ENCODE measurements around the gene ERCC6L2. TPM values are rescaled to one million over a fixed set of nuclear protein-coding genes. Genes with fewer than 3 reads are reported as not detected.

Gene ERCC6L2, protein sequence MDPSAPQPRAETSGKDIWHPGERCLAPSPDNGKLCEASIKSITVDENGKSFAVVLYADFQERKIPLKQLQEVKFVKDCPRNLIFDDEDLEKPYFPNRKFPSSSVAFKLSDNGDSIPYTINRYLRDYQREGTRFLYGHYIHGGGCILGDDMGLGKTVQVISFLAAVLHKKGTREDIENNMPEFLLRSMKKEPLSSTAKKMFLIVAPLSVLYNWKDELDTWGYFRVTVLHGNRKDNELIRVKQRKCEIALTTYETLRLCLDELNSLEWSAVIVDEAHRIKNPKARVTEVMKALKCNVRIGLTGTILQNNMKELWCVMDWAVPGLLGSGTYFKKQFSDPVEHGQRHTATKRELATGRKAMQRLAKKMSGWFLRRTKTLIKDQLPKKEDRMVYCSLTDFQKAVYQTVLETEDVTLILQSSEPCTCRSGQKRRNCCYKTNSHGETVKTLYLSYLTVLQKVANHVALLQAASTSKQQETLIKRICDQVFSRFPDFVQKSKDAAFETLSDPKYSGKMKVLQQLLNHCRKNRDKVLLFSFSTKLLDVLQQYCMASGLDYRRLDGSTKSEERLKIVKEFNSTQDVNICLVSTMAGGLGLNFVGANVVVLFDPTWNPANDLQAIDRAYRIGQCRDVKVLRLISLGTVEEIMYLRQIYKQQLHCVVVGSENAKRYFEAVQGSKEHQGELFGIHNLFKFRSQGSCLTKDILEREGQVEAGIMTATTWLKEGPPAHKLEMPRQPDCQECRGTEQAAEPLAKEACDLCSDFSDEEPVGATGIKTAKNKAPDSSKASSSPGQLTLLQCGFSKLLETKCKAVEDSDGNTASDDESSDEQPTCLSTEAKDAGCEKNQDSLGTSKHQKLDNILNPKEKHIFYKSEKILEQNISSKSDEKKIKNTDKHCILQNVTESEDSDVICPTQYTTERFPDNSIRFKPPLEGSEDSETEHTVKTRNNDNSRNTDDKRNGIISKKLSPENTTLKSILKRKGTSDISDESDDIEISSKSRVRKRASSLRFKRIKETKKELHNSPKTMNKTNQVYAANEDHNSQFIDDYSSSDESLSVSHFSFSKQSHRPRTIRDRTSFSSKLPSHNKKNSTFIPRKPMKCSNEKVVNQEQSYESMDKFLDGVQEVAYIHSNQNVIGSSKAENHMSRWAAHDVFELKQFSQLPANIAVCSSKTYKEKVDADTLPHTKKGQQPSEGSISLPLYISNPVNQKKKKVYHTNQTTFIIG (N-terminal part only)
- total RNA-seq (2014; rRNA removed; shearing (Covaris generic)), result 34.0 and 75.0 TPM in 2 replicates

DNA sequence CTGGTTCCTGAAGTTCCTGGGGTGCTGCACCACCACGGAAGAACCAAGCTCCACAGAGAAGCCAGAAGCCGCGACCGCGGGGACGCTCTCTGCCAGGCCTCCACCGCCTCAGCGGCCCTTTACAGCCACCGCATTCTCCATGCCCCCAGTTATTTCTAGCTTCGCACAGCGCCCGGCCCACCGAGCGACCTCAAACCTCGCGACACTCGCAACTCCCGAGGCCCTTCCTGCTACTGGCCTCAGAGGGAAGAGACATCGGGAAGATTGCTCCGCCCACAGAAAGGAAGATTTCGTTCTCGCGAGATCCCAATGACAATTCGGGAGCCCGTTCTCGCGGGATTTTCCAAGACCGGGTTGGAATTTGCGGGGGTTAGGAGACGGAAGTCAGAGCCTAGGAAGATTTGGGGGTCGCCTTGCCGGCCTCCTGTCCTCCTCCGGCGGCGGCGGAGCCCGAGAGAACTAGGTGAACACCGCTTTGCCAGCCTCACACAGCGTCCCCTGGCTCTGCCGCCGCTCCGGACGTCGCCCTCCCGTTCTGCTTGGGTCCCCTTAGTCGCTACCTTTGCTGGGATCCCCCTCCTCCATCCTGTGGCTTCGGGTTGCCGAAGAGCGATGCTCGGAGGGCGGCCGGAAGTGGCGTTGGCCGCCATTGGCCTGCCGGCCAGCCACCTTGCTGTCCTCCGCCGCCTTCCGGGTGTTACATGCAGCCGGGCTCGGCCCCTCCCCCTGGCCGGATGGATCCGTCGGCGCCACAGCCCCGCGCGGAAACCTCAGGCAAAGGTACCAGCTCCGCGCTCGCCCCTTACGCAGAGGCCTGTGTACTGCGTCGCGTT lies at the start of gene ERCC6L2:
TSS of gene ERCC6L2 (plus strand) at position 387 of the 833 bp plus-strand sequence. CDS start at position 735, 348 bp downstream.
- H3K27ac ChIP-seq, result no peak within 1 kb of the TSS
- H3K36me3 ChIP-seq, result peaks cover 20% of the 10 kb centered on the region
- H3K4me1 ChIP-seq (replicated peaks), result peaks cover 25% of the 10 kb centered on the region
- H3K27me3 ChIP-seq (replicated peaks), result no peaks in the 10 kb centered on the region
- peak; percentile 96 to 99 for DNase-seq (ENCODE audit: low read depth in 1 of 2, low spot score in 2 of 2)
- no peak within 1 kb of the TSS for H3K4me3 ChIP-seq
- H3K9me3 ChIP-seq (replicated peaks), result no peaks in the 10 kb centered on the region

- H3K27ac ChIP-seq, result no peak overlapping the region
- H3K4me1 ChIP-seq (replicated peaks), result peaks cover 27% of the 10 kb centered on the region
- H3K4me3 ChIP-seq, result no peak overlapping the region
- H3K36me3 ChIP-seq, result no peaks in the 10 kb centered on the region
- no peaks in the 10 kb centered on the region for H3K27me3 ChIP-seq (replicated peaks)
- no peak for DNase-seq (ENCODE audit: low read depth in 1 of 2, low spot score in 2 of 2)
- no peaks in the 10 kb centered on the region for H3K9me3 ChIP-seq (replicated peaks)
Measured at GRCh38 chr9:95826183-95826838, 49.2 kb upstream of the ERCC6L2 start.

DNA sequence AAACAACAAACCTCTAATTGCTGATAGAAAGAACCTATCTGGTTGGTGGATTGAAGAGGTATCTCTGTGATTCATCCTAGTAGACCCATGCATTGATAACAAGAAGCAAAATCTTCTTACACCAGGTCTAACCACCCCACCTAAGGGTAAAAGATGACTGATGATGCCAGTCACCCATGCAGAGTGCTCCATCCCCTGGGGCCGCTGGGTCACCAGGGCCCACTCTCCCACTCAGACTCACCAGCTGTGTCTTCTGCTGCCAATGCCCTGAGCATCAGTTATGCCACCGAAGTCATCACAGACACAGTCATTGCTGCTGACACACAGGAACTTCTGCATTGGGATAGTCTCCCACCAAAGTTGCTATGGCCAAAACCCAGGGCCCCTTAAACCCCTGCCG lies 44.7 kb upstream of the ERCC6L2 start:
- Histone ChIP-seq H3K4me3 (no peak overlapping the region), H3K4me1 (replicated peaks) (peaks cover 6% of the 10 kb centered on the region; the same call in 1 of the 2 replicates), H3K36me3 (no peaks in the 10 kb centered on the region), H3K9me3 (replicated peaks) (no peaks in the 10 kb centered on the region), H3K27me3 (replicated peaks) (no peaks in the 10 kb centered on the region), H3K27ac (no peak overlapping the region)
- no peak for DNase-seq (ENCODE audit: low read depth in 1 of 2, low spot score in 2 of 2)

DNA sequence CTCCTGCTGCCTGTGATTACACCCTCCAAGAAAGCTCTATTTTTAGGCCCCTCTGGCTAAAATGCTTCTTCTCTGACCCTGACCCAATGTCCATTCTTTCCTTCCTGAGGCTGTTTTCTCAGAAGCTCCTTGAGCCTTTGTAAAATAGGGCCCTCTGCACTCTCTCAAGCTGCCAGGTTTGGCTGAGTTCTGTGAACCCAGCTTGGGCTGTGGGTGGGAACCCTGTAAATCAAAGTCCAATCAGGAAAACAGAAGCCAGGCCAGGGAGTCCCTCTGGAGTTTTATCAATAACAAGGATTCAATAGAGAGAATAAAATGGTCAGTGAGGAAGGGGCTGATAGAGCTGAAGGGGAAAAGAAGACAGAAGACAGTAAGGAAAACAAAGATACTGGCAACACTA lies 43.7 kb upstream of the ERCC6L2 start:
- Histone ChIP-seq H3K36me3 (no peaks in the 10 kb centered on the region), H3K4me1 (replicated peaks) (no peaks in the 10 kb centered on the region), H3K4me3 (no peak overlapping the region), H3K27me3 (replicated peaks) (no peaks in the 10 kb centered on the region), H3K27ac (no peak overlapping the region), H3K9me3 (replicated peaks) (no peaks in the 10 kb centered on the region)
- no peak for DNase-seq (ENCODE audit: low read depth in 1 of 2, low spot score in 2 of 2)

DNA sequence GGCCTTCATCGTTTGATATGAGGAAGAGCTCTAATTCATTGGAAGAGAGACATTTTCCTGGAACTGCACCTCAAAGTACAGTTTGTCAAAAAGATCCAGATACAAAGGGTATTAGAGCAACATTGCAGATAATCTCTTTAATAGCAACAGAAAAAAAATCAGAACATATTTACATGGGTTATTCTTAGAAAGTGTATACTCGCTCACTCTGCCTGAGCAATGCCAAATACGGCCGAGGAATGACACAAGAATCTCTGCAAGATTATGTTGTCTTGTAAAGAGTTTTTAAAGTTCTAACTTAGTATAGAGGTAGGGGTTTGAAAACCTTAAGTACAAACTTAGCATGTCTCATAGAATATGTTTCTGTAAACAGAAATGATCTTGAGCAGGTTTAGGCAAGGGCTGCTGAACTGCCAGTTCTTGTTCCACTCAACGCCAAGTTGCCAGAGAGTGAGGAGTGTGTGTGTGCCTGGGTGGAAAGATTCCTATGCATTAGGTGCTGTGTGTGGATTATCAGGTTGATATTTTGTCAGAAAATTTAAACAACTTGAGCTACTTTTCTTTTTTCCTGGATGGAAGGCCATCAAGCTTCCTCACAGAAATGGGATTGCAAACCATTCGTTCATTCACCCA lies 41.8 kb upstream of the ERCC6L2 start:
- Histone ChIP-seq H3K4me3 (no peak overlapping the region), H3K4me1 (replicated peaks) (no peaks in the 10 kb centered on the region), H3K27me3 (replicated peaks) (no peaks in the 10 kb centered on the region), H3K27ac (no peak overlapping the region), H3K36me3 (no peaks in the 10 kb centered on the region), H3K9me3 (replicated peaks) (no peaks in the 10 kb centered on the region)
- DNase-seq (ENCODE audit: low read depth in 1 of 2, low spot score in 2 of 2), result no peak

DNA sequence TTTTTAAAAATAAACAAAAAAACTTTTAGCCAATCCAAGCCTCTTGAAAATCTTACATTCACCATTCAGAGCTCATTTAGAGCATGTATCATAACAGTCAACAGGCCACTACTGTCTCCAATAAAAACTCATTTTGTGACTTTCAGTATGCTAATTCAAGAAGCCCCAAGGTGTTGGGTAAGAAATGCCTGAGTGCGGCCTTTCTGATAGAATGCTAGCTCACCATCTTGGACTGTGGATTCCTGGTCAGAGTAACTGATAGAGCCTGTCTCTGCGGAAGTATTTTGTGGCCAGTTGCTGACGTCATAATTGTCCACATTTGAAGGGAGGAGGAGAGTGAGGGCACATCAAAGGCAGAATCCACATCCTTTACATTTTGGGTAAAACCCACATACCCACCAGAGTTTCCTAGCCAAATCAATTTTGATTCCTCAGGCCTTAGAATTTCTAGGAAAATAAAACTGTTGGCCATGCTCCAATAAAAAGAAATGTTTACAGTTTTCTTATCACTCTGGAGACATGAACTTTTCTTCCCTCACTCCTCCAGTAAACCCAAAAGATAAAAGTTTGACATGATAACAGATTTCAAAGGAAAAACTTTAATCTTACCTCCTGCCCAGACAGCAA lies 41.1 kb upstream of the ERCC6L2 start:
- no peaks in the 10 kb centered on the region for H3K36me3 ChIP-seq
- H3K27ac ChIP-seq, result no peak overlapping the region
- H3K9me3 ChIP-seq (replicated peaks), result no peaks in the 10 kb centered on the region
- H3K4me1 ChIP-seq (replicated peaks), result no peaks in the 10 kb centered on the region
- no peak for DNase-seq (ENCODE audit: low read depth in 1 of 2, low spot score in 2 of 2)
- no peak overlapping the region for H3K4me3 ChIP-seq
- H3K27me3 ChIP-seq (replicated peaks), result no peaks in the 10 kb centered on the region

DNA sequence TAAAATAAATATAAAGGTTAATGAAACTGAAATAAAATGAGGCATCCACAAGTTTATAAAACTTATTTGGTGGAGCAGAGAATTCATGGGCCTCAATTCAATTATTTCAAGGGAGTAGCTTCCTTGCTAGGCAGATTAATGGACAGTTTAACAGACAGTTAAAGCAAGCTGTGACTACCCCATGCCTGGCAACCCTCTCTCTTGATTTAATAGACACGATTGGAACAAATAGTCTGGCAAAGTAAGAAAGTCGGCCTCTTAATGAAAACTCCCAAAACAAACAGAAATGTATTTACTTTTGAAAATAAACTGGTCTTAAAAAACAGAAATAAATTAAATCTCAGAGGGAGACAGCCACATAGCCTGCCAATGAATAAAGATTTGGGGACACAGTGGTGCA lies 40.1 kb upstream of the ERCC6L2 start:
- Histone ChIP-seq H3K9me3 (replicated peaks) (no peaks in the 10 kb centered on the region), H3K27ac (no peak overlapping the region), H3K36me3 (no peaks in the 10 kb centered on the region), H3K4me3 (no peak overlapping the region), H3K4me1 (replicated peaks) (no peaks in the 10 kb centered on the region), H3K27me3 (replicated peaks) (no peaks in the 10 kb centered on the region)
- no peak for DNase-seq (ENCODE audit: low read depth in 1 of 2, low spot score in 2 of 2)

DNA sequence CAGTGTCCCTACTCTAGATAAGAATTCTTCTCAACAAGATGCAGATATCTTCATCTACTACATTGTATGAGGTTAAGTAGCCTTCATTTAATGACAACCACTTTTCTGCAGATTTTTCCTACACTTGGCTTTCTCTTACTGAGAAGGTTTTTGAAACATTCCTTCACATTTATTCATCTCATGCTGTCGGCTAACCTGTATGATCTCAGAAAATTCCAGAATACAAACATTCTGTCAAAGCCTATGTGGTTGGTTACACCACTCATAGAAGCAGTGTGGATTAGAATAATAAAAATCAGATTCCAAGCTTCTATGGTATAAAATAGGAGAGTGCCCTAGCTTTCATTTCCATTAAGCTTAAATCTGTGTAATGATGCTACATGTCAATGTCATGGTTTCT lies 39.4 kb upstream of the ERCC6L2 start:
- Histone ChIP-seq H3K4me3 (no peak overlapping the region), H3K36me3 (no peaks in the 10 kb centered on the region), H3K9me3 (replicated peaks) (no peaks in the 10 kb centered on the region), H3K4me1 (replicated peaks) (no peaks in the 10 kb centered on the region), H3K27ac (no peak overlapping the region), H3K27me3 (replicated peaks) (no peaks in the 10 kb centered on the region)
- DNase-seq (ENCODE audit: low read depth in 1 of 2, low spot score in 2 of 2), result no peak

DNA sequence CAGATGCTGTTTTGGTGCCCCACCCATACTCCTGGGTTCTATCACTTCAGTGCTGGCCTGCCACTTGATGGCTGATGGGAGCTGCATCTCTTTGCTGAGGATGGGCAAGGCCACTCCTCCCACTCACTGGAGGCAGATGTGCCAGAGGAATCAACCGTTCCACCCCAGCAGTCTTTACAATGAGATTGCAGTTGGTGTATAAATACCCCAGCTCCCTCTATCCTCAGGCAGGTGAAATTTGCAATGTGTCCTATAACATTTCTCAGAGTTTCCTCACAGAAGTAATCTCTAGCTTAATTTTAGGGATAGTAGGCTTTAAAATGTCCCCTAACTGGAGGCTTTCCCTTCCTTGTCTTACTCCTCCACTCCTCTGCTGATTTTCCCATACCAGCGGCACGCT lies 36.5 kb upstream of the ERCC6L2 start:
- Histone ChIP-seq H3K4me3 (no peak overlapping the region), H3K27me3 (replicated peaks) (no peaks in the 10 kb centered on the region), H3K27ac (no peak overlapping the region), H3K9me3 (replicated peaks) (no peaks in the 10 kb centered on the region), H3K4me1 (replicated peaks) (no peaks in the 10 kb centered on the region), H3K36me3 (no peaks in the 10 kb centered on the region)
- no peak for DNase-seq (ENCODE audit: low read depth in 1 of 2, low spot score in 2 of 2)

- no peak overlapping the region for H3K27ac ChIP-seq
- no peak overlapping the region for H3K4me3 ChIP-seq
- DNase-seq (ENCODE audit: low read depth in 1 of 2, low spot score in 2 of 2), result no peak
- no peaks in the 10 kb centered on the region for H3K36me3 ChIP-seq
- H3K9me3 ChIP-seq (replicated peaks), result no peaks in the 10 kb centered on the region
- H3K4me1 ChIP-seq (replicated peaks), result no peaks in the 10 kb centered on the region
- H3K27me3 ChIP-seq (replicated peaks), result no peaks in the 10 kb centered on the region
Measured at GRCh38 chr9:95840074-95840473, 35.4 kb upstream of the ERCC6L2 start.

DNA sequence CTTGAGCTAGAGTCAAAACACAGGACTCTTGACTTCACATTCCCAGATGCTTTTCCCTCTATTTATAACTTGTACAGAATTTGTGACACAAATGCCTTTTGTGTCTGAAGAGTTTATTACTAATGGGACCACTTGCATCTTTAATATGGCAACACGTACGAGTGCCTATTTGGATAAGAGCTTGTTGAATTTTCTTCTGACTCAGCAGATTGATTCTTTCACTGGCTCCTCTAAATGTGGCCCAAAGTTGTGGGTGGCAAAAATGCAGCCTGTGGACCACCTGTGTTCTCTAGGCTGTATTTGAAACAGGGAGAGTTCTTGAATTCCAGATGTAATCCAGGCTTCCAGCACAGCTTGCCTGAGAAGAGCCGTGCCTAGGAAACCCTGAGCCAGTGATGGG lies 34.1 kb upstream of the ERCC6L2 start:
- DNase-seq (ENCODE audit: low read depth in 1 of 2, low spot score in 2 of 2), result no peak
- Histone ChIP-seq H3K27ac (no peak overlapping the region), H3K4me3 (no peak overlapping the region), H3K4me1 (replicated peaks) (no peaks in the 10 kb centered on the region; the same call in 1 of the 2 replicates), H3K36me3 (no peaks in the 10 kb centered on the region), H3K9me3 (replicated peaks) (no peaks in the 10 kb centered on the region), H3K27me3 (replicated peaks) (no peaks in the 10 kb centered on the region)

DNA sequence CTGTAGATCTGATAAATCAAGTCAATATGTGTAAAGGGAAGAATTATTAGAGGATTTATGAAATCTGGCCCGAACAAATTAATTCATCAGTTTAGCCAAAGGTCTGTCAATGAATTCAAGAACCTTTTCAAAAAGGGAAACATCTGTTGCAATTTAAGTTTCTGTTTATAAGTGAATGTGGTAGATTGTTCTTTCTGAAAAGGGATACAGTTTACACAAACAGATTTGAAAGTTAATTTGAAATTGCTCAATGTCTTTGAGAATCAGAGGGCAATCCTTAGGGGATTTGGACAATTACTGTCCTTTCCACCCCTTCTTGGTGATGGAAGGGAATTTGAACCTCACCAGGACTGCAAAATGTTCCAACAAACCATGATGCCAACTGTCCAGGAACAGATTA lies 29.7 kb upstream of the ERCC6L2 start:
- Histone ChIP-seq H3K36me3 (no peaks in the 10 kb centered on the region), H3K9me3 (replicated peaks) (no peaks in the 10 kb centered on the region), H3K4me1 (replicated peaks) (no peaks in the 10 kb centered on the region; the same call in 1 of the 2 replicates), H3K4me3 (no peak overlapping the region), H3K27ac (no peak overlapping the region), H3K27me3 (replicated peaks) (no peaks in the 10 kb centered on the region)
- no peak for DNase-seq (ENCODE audit: low read depth in 1 of 2, low spot score in 2 of 2)
